Neutrophil (primary cell): ENCODE measurements around the gene PAM16.

Experiments used
- H3K27ac ChIP-seq: fragments of 200-600 bp; sonication (generic); 2 replicates; pipeline ENCODE4 v1.5.1; 2016; ENCODE audit warnings: mild to moderate bottlenecking, moderate library complexity
- H3K27me3 ChIP-seq: fragments of 200-600 bp; sonication (generic); 2 replicates; pipeline ENCODE4 v1.6.0; 2016; ENCODE audit warnings: mild to moderate bottlenecking
- H3K36me3 ChIP-seq: fragments of 200-600 bp; sonication (generic); 2 replicates; pipeline ENCODE4 v1.5.1; 2017
- H3K4me1 ChIP-seq, 2 experiments: fragments of 200-600 bp in 1 of 2; sonication (generic) in 1 of 2; 1 replicate in 1 of 2; 2 replicates in 1 of 2; pipeline versions ENCODE4 v1.5.1 to v1.6.1; 2013 to 2016; ENCODE audit warnings: low read depth in 1 of 2, low read length in 1 of 2, mild to moderate bottlenecking in 1 of 2, moderate library complexity in 1 of 2; ENCODE audit not compliant: control insufficient read depth in 1 of 2, insufficient read depth in 1 of 2
- H3K4me3 ChIP-seq, 2 experiments: fragments of 200-600 bp in 1 of 2; sonication (generic) in 1 of 2; 1 replicate in 1 of 2; 2 replicates in 1 of 2; pipeline ENCODE4 v1.5.1; 2013 to 2016; ENCODE audit warnings: low read depth in 1 of 2, low read length in 1 of 2, mild to moderate bottlenecking in 1 of 2, moderate library complexity in 1 of 2
- H3K9me3 ChIP-seq: fragments of 200-600 bp; sonication (generic); 2 replicates; pipeline ENCODE4 v1.5.1; 2016
- CTCF ChIP-seq: fragments of 200-600 bp; sonication (generic); IDR thresholded peaks from 2 replicates; pipeline ENCODE4 v1.5.1; 2016; ENCODE audit warnings: antibody characterized with exemption

PAM16 gene

GRCh38 chr16:4392382-4393239 is 41.5 kb upstream of the PAM16 start:
- H3K4me3 ChIP-seq, result no peak overlapping the region
- peaks cover 100% of the 10 kb centered on the region for H3K36me3 ChIP-seq
- TF ChIP-seq CTCF, result no peak
- no peaks in the 10 kb centered on the region for H3K9me3 ChIP-seq
- no peaks in the 10 kb centered on the region for H3K27me3 ChIP-seq
- H3K27ac ChIP-seq, result no peak overlapping the region
- no peaks in the 10 kb centered on the region for H3K4me1 ChIP-seq

DNA sequence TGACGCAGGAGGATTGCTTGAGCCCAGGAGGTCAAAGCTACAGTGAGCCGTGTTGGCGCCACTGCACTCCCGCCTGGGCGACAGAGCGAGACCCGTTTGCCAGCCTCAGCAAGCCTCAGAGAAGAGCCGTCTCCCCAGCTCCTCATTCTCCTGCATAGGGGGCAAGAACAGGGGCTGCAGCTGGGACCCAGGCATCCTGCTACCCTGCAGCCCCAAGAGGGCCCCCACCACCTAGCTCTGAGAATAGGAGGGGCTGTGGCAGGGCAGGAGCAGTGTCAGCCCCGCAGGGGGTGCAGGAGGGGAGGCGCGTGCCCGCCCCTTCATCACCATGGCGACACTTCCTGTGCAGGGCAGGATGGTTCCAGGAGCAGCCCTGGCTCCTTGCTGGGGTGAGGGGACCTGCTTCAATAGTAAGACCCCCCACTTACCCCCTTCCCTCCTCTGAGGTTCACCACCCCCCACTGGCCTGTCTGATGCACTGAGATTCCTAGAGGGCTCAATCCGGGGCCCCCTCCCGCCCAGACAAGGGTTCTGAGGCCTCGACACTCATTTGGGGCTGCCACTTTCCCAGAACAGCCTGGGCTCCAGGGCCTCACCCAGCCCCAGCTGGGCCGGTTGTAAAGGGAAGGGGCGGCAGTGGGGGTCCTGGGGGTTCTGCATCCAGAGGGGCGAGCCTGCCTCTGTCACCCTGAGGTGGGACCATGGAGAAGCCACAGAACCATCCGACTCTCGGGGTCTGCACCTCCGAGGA is 40.7 kb upstream of the PAM16 start:
- no peaks in the 10 kb centered on the region for H3K4me1 ChIP-seq
- no peak overlapping the region for H3K4me3 ChIP-seq
- H3K27me3 ChIP-seq, result no peaks in the 10 kb centered on the region
- no peak overlapping the region for H3K27ac ChIP-seq
- peaks cover 100% of the 10 kb centered on the region for H3K36me3 ChIP-seq
- no peak for TF ChIP-seq CTCF
- no peaks in the 10 kb centered on the region for H3K9me3 ChIP-seq

DNA sequence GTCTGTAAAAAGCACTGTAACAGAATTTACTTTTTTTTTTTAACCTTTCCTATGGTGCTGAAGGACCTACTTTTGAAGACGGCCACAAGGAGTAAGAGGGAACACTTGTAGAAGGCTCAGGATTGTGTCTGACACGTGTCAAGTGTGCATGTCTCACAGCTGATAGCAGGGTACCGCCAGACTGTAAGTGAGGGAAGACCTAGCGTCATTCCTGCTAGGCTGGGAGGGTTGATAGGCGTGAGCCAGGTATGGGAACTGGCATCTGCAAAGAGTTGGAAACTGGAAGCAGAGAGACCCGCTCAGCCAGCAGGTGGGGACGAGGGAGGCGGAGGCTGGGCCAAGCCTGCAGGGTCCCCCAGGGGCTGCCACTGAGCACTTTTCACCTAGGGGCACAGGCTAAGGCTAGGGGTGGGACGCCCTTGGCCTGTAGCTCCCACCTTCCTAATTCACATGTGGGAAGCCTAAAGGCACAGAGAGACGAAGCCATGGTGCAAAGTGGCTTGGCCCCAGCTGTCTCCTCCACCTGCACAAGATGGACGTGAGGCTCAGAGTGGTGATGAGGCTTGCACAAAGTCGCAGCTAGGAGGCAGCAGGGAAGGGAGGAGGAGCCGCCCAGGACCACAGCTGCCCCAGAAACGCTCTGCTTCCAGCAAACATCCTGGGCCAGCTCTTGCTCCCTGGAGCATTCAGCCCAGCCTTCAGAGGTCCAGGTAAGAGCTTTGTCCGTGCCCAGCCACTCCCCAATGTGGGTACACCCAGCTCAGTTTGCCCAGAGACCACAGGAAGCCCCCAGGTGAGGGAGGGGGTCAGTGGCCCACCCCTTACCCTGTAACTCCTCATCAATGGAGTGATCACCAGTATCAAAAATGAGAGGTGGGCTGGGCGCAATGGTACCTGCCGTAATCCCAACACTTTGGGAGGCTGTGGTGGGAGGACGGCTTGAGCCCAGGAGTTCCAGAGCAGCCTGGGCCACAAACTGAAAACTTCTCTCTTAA is 39.4 kb upstream of the PAM16 start:
- H3K27me3 ChIP-seq, result no peaks in the 10 kb centered on the region
- no peak overlapping the region for H3K27ac ChIP-seq
- no peaks in the 10 kb centered on the region for H3K9me3 ChIP-seq
- peaks cover 100% of the 10 kb centered on the region for H3K36me3 ChIP-seq
- TF ChIP-seq CTCF, result no peak
- H3K4me1 ChIP-seq, result no peaks in the 10 kb centered on the region
- H3K4me3 ChIP-seq, result no peak overlapping the region

- no peak for TF ChIP-seq CTCF
- H3K27me3 ChIP-seq, result no peaks in the 10 kb centered on the region
- H3K4me3 ChIP-seq, result no peak overlapping the region
- H3K9me3 ChIP-seq, result no peaks in the 10 kb centered on the region
- no peaks in the 10 kb centered on the region for H3K4me1 ChIP-seq
- H3K27ac ChIP-seq, result no peak overlapping the region
- peaks cover 100% of the 10 kb centered on the region for H3K36me3 ChIP-seq
Observed at GRCh38 chr16:4389051-4389955, 38.2 kb upstream of the PAM16 start.
